ENCODE data around the gene KAZN. TPM values are rescaled to one million over a fixed set of nuclear protein-coding genes. Genes with fewer than 3 reads are reported as not detected.
"Not testable (repeated sequence)": the region's sequence is repeated elsewhere in the genome, so short reads cannot be mapped to it uniquely, and the experiment has no call there.

The KAZN gene
- total and polyA plus RNA-seq, 9 donors = 10.1 to 56.4 (median 27.9) TPM

DNA sequence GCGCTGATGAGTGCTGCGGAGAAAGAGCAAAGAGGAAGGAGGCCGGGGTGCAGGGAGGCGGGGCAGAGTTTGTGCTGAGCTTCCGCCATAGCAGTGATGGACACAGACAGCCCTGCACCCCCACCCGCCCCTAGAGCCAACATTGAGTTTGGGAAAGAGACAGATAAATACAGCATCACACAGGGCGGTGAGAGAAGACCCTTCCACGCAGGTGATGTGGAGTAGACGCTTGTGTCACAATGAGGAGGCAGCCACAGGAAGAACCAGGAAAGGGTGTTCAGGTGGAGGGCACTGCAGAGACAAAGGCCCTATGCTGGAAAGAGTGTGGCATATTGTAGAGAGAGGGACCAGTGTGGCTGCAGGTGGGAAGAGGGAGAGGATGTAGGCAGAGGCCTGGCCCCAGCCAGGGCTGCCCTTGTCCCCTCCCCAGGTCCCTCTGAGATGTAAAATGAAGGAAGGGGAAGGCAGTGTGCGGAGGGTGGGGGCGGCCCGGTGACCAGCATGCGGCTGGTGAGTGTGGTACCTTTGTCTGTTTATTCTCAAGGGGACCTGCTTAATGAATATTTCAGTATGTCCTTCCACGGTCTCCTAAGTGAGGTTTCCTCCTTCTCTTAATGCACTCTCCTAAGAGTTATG lies 360.7 kb downstream of the KAZN start:
- intact Hi-C loops (cut with DNase I) = no loop called here
- Histone ChIP-seq H3K9me3 (no peaks in the 10 kb centered on the region), H3K27ac (no peak overlapping the region), H3K4me3 (no peak overlapping the region), H3K36me3 (no peaks in the 10 kb centered on the region), H3K27me3 (no peaks in the 10 kb centered on the region), H3K4me1 (ENCODE audit: insufficient read depth) (no peaks in the 10 kb centered on the region)
- DNase-seq = no peak
- WGBS, 3 donors = 88 to 95% (median 92%) methylated on average over 14 of the region's 14 CpGs
- TF ChIP-seq POLR2A (IDR thresholded peaks at IDR 0.05) = no peak

DNA sequence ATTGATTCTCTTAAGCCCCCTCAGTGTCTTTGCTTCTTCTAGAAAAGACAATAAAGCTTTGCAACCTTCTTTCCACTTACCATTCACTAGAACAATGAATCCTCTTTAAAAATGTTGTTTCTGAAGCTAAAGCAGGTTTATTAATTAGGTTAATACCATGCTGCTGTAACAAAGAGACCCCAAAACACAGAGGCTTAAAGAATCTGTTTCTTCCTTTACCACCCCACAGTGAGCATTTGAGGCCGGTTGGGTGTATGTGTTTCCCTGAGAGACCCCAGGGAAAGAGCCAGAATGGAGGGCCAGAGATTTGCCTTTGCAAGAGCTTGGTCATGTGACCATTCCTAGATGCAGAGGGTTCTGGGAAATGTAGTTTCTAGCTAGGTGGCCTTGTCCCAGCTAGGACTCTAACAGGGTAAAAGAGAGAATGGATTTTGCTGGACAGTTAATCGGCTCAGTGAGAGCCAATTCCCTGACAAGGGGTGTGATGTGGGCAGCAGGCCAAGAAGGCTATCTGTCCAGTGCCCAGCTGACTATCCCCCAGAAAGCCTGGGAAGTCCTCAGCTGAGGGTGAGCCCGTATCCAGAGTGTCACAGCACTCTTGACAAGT lies 363.3 kb downstream of the KAZN start:
- H3K36me3 ChIP-seq = no peaks in the 10 kb centered on the region
- no peak overlapping the region for H3K4me3 ChIP-seq
- H3K9me3 ChIP-seq = no peaks in the 10 kb centered on the region
- TF ChIP-seq, protein P1, sequence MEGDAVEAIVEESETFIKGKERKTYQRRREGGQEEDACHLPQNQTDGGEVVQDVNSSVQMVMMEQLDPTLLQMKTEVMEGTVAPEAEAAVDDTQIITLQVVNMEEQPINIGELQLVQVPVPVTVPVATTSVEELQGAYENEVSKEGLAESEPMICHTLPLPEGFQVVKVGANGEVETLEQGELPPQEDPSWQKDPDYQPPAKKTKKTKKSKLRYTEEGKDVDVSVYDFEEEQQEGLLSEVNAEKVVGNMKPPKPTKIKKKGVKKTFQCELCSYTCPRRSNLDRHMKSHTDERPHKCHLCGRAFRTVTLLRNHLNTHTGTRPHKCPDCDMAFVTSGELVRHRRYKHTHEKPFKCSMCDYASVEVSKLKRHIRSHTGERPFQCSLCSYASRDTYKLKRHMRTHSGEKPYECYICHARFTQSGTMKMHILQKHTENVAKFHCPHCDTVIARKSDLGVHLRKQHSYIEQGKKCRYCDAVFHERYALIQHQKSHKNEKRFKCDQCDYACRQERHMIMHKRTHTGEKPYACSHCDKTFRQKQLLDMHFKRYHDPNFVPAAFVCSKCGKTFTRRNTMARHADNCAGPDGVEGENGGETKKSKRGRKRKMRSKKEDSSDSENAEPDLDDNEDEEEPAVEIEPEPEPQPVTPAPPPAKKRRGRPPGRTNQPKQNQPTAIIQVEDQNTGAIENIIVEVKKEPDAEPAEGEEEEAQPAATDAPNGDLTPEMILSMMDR (IDR thresholded peaks at IDR 0.05) = no peak
- TF ChIP-seq EP300 (IDR thresholded peaks at IDR 0.05) (no peak), POLR2A (IDR thresholded peaks at IDR 0.05) (no peak)
- no peaks in the 10 kb centered on the region for H3K4me1 ChIP-seq (ENCODE audit: insufficient read depth)
- H3K27me3 ChIP-seq = no peaks in the 10 kb centered on the region
- no peak overlapping the region for H3K27ac ChIP-seq
- intact Hi-C loops (cut with DNase I) = no loop called here
- WGBS, 3 donors = 79 to 89% (median 80%) methylated on average over 3 of the region's 3 CpGs
- no peak for DNase-seq

DNA sequence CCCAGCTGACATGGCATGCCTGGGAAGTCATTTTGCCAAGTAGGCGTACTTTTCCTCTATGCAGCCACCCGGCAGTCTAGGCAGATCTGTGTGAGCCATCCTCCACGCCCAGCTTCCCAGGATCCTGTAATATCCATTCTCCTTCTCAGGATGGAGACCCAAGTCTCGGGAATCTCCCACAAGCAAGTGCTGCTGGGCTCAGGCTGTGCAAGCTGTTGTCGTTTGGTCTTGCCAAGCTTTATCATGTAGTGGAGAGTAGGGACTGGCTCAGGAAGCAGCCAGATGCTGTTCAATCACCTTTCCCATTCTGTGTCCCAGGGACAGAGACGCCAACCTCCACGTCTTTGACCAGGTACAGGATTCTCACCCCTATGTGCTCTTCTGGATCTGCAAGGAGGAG lies 363.9 kb downstream of the KAZN start:
- H3K4me1 ChIP-seq (ENCODE audit: insufficient read depth) = no peaks in the 10 kb centered on the region
- DNase-seq = no peak
- 80 to 86% (median 80%) methylated on average over 7 of the region's 7 CpGs for WGBS, 3 donors

DNA sequence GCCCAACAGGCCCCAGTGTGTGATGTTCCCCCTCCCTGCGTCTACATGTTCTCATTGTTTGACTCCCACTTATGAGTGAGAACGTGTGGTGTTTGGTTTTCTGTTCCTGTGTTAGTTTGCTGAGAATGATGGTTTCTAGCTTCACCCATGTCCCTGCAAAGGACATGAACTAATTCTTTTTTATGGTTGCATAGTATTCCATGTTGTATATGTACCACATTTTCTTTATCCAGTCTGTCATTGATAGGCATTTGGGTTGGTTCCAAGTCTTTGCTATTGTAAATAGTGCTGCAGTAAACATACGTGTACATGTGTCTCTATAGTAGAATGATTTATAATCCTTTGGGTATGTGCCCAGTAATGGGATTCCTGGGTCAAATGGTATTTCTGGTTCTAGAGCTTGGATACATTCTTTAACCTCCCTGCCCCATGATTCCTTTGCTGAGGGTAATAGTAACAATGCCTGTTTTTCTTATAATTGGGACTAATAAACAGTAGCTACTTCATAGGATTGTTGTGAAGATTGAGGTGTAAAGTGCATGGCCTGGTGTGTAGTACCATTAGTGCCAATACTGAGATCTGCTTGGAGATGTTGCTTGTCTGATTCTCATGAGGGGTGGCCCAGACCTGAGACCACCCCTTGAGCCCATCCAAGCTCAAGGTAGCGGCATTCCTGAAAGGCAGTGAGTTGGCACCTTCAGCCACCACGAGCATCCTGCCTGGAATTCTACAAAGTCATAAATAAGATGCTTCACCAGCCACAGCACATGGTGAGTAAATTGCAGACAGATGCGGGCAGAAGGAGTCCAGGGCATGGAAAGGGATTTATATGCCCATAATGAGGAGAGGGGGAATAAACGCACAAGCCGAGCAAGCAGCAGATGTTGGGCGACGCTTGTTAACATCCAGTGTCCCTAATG lies 365.6 kb downstream of the KAZN start:
- H3K4me1 ChIP-seq (ENCODE audit: insufficient read depth); H3K36me3 ChIP-seq; intact Hi-C loops (cut with DNase I); H3K27me3 ChIP-seq; H3K4me3 ChIP-seq; DNase-seq; H3K9me3 ChIP-seq; H3K27ac ChIP-seq: not testable (repeated sequence)
- WGBS, 3 donors = 85 to 88% (median 87%) methylated on average over 10 of the region's 10 CpGs

More for the DNA sequence above, 363.9 kb downstream of the KAZN start:
- Histone ChIP-seq H3K4me3 (no peak overlapping the region), H3K36me3 (no peaks in the 10 kb centered on the region), H3K27ac (no peak overlapping the region), H3K9me3 (no peaks in the 10 kb centered on the region), H3K27me3 (no peaks in the 10 kb centered on the region)
- TF ChIP-seq POLR2A (IDR thresholded peaks at IDR 0.05) (no peak), EP300 (IDR thresholded peaks at IDR 0.05) (no peak)
- TF ChIP-seq, protein P1 (IDR thresholded peaks at IDR 0.05) = no peak
- intact Hi-C loops (cut with DNase I) = no loop called here

DNA sequence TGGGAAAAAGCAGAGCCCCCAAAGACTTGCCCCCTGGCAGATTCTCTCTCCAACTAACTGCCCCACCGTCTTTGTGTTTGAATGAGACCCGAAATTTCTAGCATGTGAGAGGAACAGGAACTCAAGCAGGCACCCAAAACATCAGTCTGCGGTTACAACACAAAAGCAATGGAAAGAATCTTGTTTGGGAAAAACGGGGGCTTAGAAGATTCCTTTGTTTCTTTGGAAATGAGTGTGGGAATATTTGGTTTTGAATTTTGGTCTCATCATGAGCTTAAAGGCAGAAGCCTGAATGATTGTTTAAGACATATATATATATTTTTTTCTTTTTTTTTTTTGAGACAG lies 366.2 kb downstream of the KAZN start:
- WGBS, 3 donors = 52 to 61% (median 56%) methylated on average over 4 of the region's 4 CpGs
- Histone ChIP-seq H3K36me3 (no peaks in the 10 kb centered on the region), H3K27me3 (no peaks in the 10 kb centered on the region), H3K9me3 (no peaks in the 10 kb centered on the region), H3K4me3 (no peak overlapping the region), H3K4me1 (ENCODE audit: insufficient read depth) (no peaks in the 10 kb centered on the region), H3K27ac (no peak overlapping the region)
- TF ChIP-seq, protein P1 (IDR thresholded peaks at IDR 0.05) = no peak
- TF ChIP-seq EP300 (IDR thresholded peaks at IDR 0.05) (no peak), POLR2A (IDR thresholded peaks at IDR 0.05) (no peak)
- intact Hi-C loops (cut with DNase I) = no loop called here
- DNase-seq = no peak
